Measurements from ENCODE around the gene KRTAP5-11.
"Not testable (repeated sequence)": the region's sequence is repeated elsewhere in the genome, so short reads cannot be mapped to it uniquely, and the experiment has no call there.

Gene KRTAP5-11

DNA sequence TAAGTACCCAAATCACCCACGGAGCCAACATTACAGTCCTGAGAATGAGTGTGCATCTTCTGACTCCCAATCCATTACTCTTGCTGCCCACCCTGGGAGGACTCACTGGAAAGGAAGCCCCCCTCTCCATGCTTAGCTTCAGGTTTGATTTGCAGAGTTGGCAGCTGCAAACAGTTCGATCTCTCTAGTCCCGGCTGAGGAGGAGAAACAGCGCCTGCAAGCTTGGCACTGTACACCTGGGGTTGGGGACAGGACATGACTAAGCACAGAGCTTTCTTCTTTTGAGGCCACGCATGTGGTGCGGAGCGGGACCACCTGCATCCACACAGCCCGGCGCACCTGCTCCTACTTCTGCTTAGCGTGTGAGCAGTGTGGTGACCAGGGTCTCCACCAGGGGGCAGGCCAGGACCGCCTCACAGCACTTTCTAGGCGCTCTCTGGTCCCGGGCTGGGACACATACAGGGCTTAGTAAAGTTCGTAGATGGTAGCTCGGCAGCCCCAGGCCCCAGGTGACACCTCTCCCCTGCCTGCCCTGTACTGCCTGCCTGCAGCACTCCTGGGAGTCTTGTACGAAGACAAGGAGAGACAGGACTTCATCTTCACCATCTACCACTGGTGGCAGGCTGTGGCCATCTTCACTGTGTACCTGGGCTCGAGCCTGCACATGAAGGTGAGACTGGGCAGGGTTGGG is 22.3 kb upstream of the KRTAP5-11 start:
- H3K36me3 ChIP-seq (ENCODE audit: insufficient read depth, low read length); H3K4me3 ChIP-seq (ENCODE audit: low read depth, low read length, poor library complexity, severe bottlenecking); H3K27me3 ChIP-seq (ENCODE audit: insufficient read depth, low read length); H2AFZ ChIP-seq (ENCODE audit: low read length); H3K4me2 ChIP-seq (ENCODE audit: low read length); H3K4me1 ChIP-seq (ENCODE audit: insufficient read depth, low read length, severe bottlenecking); H3K9ac ChIP-seq (ENCODE audit: low read length); H4K20me1 ChIP-seq (ENCODE audit: insufficient read depth, low read length); H3K9me3 ChIP-seq (ENCODE audit: low read length); H3K9me2 ChIP-seq (ENCODE audit: low read depth, low read length); H3K79me2 ChIP-seq (ENCODE audit: insufficient read depth, low read length); H3K27ac ChIP-seq (ENCODE audit: low read depth, low read length, poor library complexity, severe bottlenecking); H3F3A ChIP-seq (ENCODE audit: insufficient read depth, low read length): not testable (repeated sequence)
- TF ChIP-seq CTCF (IDR thresholded peaks at IDR 0.05; ENCODE audit: low read length), result 0 out of 2 replicates have a peak, but pooled peaks have one; percentile 23

DNA sequence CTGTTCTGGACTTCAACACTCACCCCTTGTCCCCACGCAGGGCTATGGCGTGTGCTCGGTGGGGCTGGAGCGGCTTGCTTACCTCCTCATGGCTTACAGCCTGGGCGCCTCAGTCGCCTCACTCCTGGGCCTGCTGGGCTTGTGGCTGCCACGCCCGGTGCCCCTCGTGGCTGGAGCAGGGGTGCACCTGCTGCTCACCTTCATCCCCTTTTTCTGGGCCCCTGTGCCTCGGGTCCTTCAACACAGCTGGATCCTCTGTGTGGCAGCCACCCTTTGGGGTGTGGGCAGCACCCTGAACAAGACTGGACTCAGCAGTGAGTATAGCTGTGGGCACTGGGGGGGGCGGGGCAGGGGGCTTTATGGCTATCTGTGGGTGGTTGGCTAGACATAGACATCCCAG is 20.5 kb upstream of the KRTAP5-11 start:
- H3K9me3 ChIP-seq (ENCODE audit: low read length); H3F3A ChIP-seq (ENCODE audit: insufficient read depth, low read length); H3K27ac ChIP-seq (ENCODE audit: low read depth, low read length, poor library complexity, severe bottlenecking); H4K20me1 ChIP-seq (ENCODE audit: insufficient read depth, low read length); H3K4me2 ChIP-seq (ENCODE audit: low read length); H3K4me3 ChIP-seq (ENCODE audit: low read depth, low read length, poor library complexity, severe bottlenecking); H3K4me1 ChIP-seq (ENCODE audit: insufficient read depth, low read length, severe bottlenecking); H2AFZ ChIP-seq (ENCODE audit: low read length); H3K27me3 ChIP-seq (ENCODE audit: insufficient read depth, low read length); H3K36me3 ChIP-seq (ENCODE audit: insufficient read depth, low read length); H3K9me2 ChIP-seq (ENCODE audit: low read depth, low read length); H3K79me2 ChIP-seq (ENCODE audit: insufficient read depth, low read length); H3K9ac ChIP-seq (ENCODE audit: low read length): not testable (repeated sequence)

GRCh38 chr11:71589546-71589920 is 6.9 kb upstream of the KRTAP5-11 start:
- not testable (repeated sequence) for H3K27me3 ChIP-seq (ENCODE audit: insufficient read depth, low read length); H3F3A ChIP-seq (ENCODE audit: insufficient read depth, low read length); H3K4me2 ChIP-seq (ENCODE audit: low read length); H3K4me1 ChIP-seq (ENCODE audit: insufficient read depth, low read length, severe bottlenecking); H3K9ac ChIP-seq (ENCODE audit: low read length); H4K20me1 ChIP-seq (ENCODE audit: insufficient read depth, low read length); H3K9me3 ChIP-seq (ENCODE audit: low read length); H3K79me2 ChIP-seq (ENCODE audit: insufficient read depth, low read length); H3K9me2 ChIP-seq (ENCODE audit: low read depth, low read length); H2AFZ ChIP-seq (ENCODE audit: low read length); H3K27ac ChIP-seq (ENCODE audit: low read depth, low read length, poor library complexity, severe bottlenecking); H3K4me3 ChIP-seq (ENCODE audit: low read depth, low read length, poor library complexity, severe bottlenecking); H3K36me3 ChIP-seq (ENCODE audit: insufficient read depth, low read length)

- H3K9me2 ChIP-seq (ENCODE audit: low read depth, low read length); H3K79me2 ChIP-seq (ENCODE audit: insufficient read depth, low read length); H3K9me3 ChIP-seq (ENCODE audit: low read length); H3K27ac ChIP-seq (ENCODE audit: low read depth, low read length, poor library complexity, severe bottlenecking); H3F3A ChIP-seq (ENCODE audit: insufficient read depth, low read length); H4K20me1 ChIP-seq (ENCODE audit: insufficient read depth, low read length); H2AFZ ChIP-seq (ENCODE audit: low read length); H3K4me3 ChIP-seq (ENCODE audit: low read depth, low read length, poor library complexity, severe bottlenecking); H3K4me2 ChIP-seq (ENCODE audit: low read length); H3K9ac ChIP-seq (ENCODE audit: low read length); H3K36me3 ChIP-seq (ENCODE audit: insufficient read depth, low read length); H3K27me3 ChIP-seq (ENCODE audit: insufficient read depth, low read length); H3K4me1 ChIP-seq (ENCODE audit: insufficient read depth, low read length, severe bottlenecking): not testable (repeated sequence)
- peak; percentile 29; the same call in 1 of the 2 replicates for TF ChIP-seq CTCF (IDR thresholded peaks at IDR 0.05; ENCODE audit: low read length)
These were observed 6.3 kb upstream of the KRTAP5-11 start for GRCh38 chr11:71588822-71589545.

- H2AFZ ChIP-seq (ENCODE audit: low read length); H3K4me1 ChIP-seq (ENCODE audit: insufficient read depth, low read length, severe bottlenecking); H3K27me3 ChIP-seq (ENCODE audit: insufficient read depth, low read length); H3K9me3 ChIP-seq (ENCODE audit: low read length); H3K4me3 ChIP-seq (ENCODE audit: low read depth, low read length, poor library complexity, severe bottlenecking); H3K79me2 ChIP-seq (ENCODE audit: insufficient read depth, low read length); H3K27ac ChIP-seq (ENCODE audit: low read depth, low read length, poor library complexity, severe bottlenecking); H3K36me3 ChIP-seq (ENCODE audit: insufficient read depth, low read length); H3K9me2 ChIP-seq (ENCODE audit: low read depth, low read length); H3F3A ChIP-seq (ENCODE audit: insufficient read depth, low read length); H4K20me1 ChIP-seq (ENCODE audit: insufficient read depth, low read length); H3K9ac ChIP-seq (ENCODE audit: low read length); H3K4me2 ChIP-seq (ENCODE audit: low read length): not testable (repeated sequence)
These were observed 5.6 kb upstream of the KRTAP5-11 start for GRCh38 chr11:71588314-71588713.

DNA sequence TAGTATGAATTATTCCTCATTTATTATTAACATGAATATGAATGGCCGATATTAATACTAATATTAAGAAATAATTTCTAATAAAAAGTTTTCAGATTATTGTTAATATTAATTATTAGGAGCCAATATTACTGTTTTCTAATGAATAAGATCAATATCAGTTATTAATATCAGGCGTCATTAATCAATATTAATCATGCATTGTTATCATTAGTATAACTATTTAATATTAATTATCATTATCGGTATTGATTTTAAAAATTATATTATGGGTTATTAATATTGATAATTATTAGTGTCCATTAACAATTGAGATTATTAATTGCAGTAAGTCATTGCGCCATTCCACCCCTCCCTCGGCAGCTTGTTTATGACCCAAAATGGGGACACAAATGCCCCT is 3.0 kb upstream of the KRTAP5-11 start:
- not testable (repeated sequence) for H3F3A ChIP-seq (ENCODE audit: insufficient read depth, low read length); H2AFZ ChIP-seq (ENCODE audit: low read length)

More for the DNA sequence above, 3.0 kb upstream of the KRTAP5-11 start:
- not testable (repeated sequence) for H3K27me3 ChIP-seq (ENCODE audit: insufficient read depth, low read length); H3K4me1 ChIP-seq (ENCODE audit: insufficient read depth, low read length, severe bottlenecking); H3K36me3 ChIP-seq (ENCODE audit: insufficient read depth, low read length); H3K9me2 ChIP-seq (ENCODE audit: low read depth, low read length); H3K4me2 ChIP-seq (ENCODE audit: low read length); H3K9ac ChIP-seq (ENCODE audit: low read length); H3K9me3 ChIP-seq (ENCODE audit: low read length); H3K27ac ChIP-seq (ENCODE audit: low read depth, low read length, poor library complexity, severe bottlenecking); H3K4me3 ChIP-seq (ENCODE audit: low read depth, low read length, poor library complexity, severe bottlenecking); H4K20me1 ChIP-seq (ENCODE audit: insufficient read depth, low read length); H3K79me2 ChIP-seq (ENCODE audit: insufficient read depth, low read length)
